ENCODE data around the gene NUP98. TPM values are rescaled to one million over a fixed set of nuclear protein-coding genes. Genes with fewer than 3 reads are reported as not detected.

Gene NUP98
- total and polyA plus RNA-seq, 2 of the 13 experiments (the other 11 are each of a cell fraction or from before 2014, with no cell fraction given): 76.6 to 85.3 TPM

DNA sequence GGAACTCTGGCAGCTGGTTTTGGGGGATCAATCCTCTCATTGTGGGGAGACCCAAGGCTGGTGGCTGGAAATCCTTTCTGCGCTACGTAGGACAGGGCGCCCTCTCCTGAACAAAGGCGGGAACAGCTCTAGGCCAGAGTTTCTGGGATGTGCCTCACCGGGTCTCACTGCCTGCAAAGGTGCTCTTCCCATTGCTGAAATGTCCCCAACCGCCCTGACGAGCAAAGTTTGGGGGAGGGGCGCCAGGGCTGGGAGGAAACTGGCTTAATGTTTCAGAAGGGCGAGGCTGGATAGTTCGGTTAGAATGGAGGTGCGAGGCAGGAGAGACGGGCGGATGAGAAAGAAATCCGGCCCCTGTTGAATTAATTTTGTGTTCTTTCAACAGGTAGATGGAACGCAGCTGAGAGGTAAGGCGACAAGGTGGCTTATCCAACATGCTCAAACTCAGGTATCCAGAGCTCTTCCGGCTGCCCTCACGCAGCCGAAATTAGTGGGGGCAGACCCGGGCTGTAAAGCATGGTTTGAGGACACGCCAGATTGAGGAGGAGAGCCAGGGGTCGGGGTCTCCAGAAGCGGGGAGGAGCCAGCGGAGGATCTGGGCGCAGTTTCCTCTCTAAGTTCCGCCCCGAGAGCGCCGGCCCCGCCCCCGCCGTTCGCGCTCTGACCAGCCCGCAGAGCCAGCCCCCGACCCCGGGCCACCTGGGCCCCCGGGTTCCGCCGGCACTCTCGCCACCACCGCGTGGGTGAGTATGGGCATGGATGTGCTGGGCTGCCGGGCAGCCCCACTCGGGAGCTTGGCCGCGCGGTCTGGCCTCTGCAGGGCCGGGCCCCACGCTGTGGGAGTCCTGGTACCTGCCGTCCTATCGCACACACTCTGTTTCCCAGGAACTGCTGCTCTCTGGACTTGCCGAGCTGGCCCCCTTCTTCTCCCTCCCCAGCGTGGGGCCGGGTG, 10.8 kb upstream of the NUP98 start, which contains the start of gene PGAP2 (continued):
- TF ChIP-seq HIC2 (CRISPR knock-in tag; IDR thresholded peaks at IDR 0.05; ENCODE audit: low read depth) (no peak), EZH2 (conservative IDR thresholded peaks at IDR 0.05; ENCODE audit: low read depth, low read length) (no peak), PCBP1 (IDR thresholded peaks at IDR 0.05; ENCODE audit: borderline replicate concordance, low read depth, low read length) (no peak), HNF4G (IDR thresholded peaks at IDR 0.05; ENCODE audit: borderline replicate concordance, low read depth, low read length) (no peak), HNF4G (CRISPR knock-in tag; IDR thresholded peaks at IDR 0.05; ENCODE audit: borderline replicate concordance, low read depth) (0 out of 2 replicates have a peak, but pooled peaks have one; percentile 23), ZNF530 (CRISPR knock-in tag; IDR thresholded peaks at IDR 0.05; ENCODE audit: low read depth) (no peak; the same call in 1 of the 2 replicates), SRY (CRISPR knock-in tag; IDR thresholded peaks at IDR 0.05) (no peak), MZF1 (CRISPR knock-in tag; IDR thresholded peaks at IDR 0.05; ENCODE audit: borderline replicate concordance) (no peak), ZMAT3 (CRISPR knock-in tag; conservative IDR thresholded peaks at IDR 0.05) (no peak), SMYD3 (CRISPR knock-in tag; IDR thresholded peaks at IDR 0.05) (no peak), ZNF451 (CRISPR knock-in tag; IDR thresholded peaks at IDR 0.05) (no peak), NONO (IDR thresholded peaks at IDR 0.05) (no peak), NONO (CRISPR knock-in tag; conservative IDR thresholded peaks at IDR 0.05) (0 out of 2 replicates have a peak, but pooled peaks have one; percentile 49), MED13 (CRISPR knock-in tag; IDR thresholded peaks at IDR 0.05) (no peak), ZNF281 (CRISPR knock-in tag; IDR thresholded peaks at IDR 0.05; ENCODE audit: borderline replicate concordance) (peak; percentile 91), ZNF557 (CRISPR knock-in tag; IDR thresholded peaks at IDR 0.05) (no peak)
- TF ChIP-seq, protein P1, sequence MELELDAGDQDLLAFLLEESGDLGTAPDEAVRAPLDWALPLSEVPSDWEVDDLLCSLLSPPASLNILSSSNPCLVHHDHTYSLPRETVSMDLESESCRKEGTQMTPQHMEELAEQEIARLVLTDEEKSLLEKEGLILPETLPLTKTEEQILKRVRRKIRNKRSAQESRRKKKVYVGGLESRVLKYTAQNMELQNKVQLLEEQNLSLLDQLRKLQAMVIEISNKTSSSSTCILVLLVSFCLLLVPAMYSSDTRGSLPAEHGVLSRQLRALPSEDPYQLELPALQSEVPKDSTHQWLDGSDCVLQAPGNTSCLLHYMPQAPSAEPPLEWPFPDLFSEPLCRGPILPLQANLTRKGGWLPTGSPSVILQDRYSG (CRISPR knock-in tag; IDR thresholded peaks at IDR 0.05): no peak
- TF ChIP-seq, protein P2, sequence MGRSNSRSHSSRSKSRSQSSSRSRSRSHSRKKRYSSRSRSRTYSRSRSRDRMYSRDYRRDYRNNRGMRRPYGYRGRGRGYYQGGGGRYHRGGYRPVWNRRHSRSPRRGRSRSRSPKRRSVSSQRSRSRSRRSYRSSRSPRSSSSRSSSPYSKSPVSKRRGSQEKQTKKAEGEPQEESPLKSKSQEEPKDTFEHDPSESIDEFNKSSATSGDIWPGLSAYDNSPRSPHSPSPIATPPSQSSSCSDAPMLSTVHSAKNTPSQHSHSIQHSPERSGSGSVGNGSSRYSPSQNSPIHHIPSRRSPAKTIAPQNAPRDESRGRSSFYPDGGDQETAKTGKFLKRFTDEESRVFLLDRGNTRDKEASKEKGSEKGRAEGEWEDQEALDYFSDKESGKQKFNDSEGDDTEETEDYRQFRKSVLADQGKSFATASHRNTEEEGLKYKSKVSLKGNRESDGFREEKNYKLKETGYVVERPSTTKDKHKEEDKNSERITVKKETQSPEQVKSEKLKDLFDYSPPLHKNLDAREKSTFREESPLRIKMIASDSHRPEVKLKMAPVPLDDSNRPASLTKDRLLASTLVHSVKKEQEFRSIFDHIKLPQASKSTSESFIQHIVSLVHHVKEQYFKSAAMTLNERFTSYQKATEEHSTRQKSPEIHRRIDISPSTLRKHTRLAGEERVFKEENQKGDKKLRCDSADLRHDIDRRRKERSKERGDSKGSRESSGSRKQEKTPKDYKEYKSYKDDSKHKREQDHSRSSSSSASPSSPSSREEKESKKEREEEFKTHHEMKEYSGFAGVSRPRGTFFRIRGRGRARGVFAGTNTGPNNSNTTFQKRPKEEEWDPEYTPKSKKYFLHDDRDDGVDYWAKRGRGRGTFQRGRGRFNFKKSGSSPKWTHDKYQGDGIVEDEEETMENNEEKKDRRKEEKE (IDR thresholded peaks at IDR 0.05): no peak
- TF ChIP-seq, protein P3, sequence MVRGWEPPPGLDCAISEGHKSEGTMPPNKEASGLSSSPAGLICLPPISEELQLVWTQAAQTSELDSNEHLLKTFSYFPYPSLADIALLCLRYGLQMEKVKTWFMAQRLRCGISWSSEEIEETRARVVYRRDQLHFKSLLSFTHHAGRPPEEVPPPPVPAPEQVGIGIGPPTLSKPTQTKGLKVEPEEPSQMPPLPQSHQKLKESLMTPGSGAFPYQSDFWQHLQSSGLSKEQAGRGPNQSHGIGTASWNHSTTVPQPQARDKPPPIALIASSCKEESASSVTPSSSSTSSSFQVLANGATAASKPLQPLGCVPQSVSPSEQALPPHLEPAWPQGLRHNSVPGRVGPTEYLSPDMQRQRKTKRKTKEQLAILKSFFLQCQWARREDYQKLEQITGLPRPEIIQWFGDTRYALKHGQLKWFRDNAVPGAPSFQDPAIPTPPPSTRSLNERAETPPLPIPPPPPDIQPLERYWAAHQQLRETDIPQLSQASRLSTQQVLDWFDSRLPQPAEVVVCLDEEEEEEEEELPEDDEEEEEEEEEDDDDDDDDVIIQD (CRISPR knock-in tag; IDR thresholded peaks at IDR 0.05; ENCODE audit: low read depth): no peak
